CD14-positive monocyte (primary cell): Measurements from ENCODE around the gene TTC29. TPM values are rescaled to one million over a fixed set of nuclear protein-coding genes. Genes with fewer than 3 reads are reported as not detected.

Source experiments
- DNase-seq, 3 donors: peaks; one replicate each; pipeline ENCODE4 v3.0.0-alpha.2; 2011 to 2022
- H2AFZ ChIP-seq: 2 replicates; pipeline ENCODE4 v1.6.0; 2012; ENCODE audit warnings: mild to moderate bottlenecking, low read depth, low read length, inconsistent platforms; ENCODE audit not compliant: insufficient read depth, poor library complexity, severe bottlenecking
- H3K27ac ChIP-seq, 2 donors: 1 replicate in 1 of 2; 2 replicates in 1 of 2; pipeline ENCODE4 v1.5.1; 2012 to 2013; ENCODE audit warnings: low read length in 2 of 2, control low read depth in 1 of 2, inconsistent platforms in 1 of 2, low read depth in 1 of 2, mild to moderate bottlenecking in 1 of 2
- H3K27me3 ChIP-seq, 2 donors: one replicate each; pipeline versions ENCODE4 v1.6.0 to v1.6.1; 2011 to 2013; ENCODE audit warnings: low read length in 2 of 2; ENCODE audit not compliant: control insufficient read depth in 2 of 2, insufficient read depth in 2 of 2
- H3K36me3 ChIP-seq, 2 donors: replicated peaks in 1 of 2; 1 replicate in 1 of 2; 2 replicates in 1 of 2; pipeline versions ENCODE4 v1.5.1 to v1.6.1; 2012 to 2013; ENCODE audit warnings: low read length in 2 of 2, control low read depth in 1 of 2, inconsistent platforms in 1 of 2, mild to moderate bottlenecking in 1 of 2; ENCODE audit not compliant: insufficient read depth in 2 of 2, control insufficient read depth in 1 of 2
- H3K4me1 ChIP-seq, 2 donors: 1 replicate in 1 of 2; 2 replicates in 1 of 2; pipeline versions ENCODE4 v1.5.1 to v1.6.1; 2012 to 2013; ENCODE audit warnings: low read length in 2 of 2, control low read depth in 1 of 2, inconsistent platforms in 1 of 2, mild to moderate bottlenecking in 1 of 2, moderate library complexity in 1 of 2; ENCODE audit not compliant: insufficient read depth in 2 of 2, control insufficient read depth in 1 of 2
- H3K4me2 ChIP-seq: replicated peaks from 2 replicates; pipeline ENCODE3; 2012; ENCODE audit warnings: low read length, moderate library complexity, mild to moderate bottlenecking; ENCODE audit not compliant: poor library complexity, severe bottlenecking; ENCODE audit errors: extremely low read depth
- H3K4me3 ChIP-seq, 3 experiments: fragments of 200-600 bp in 1 of 3; sonication (generic) in 1 of 3; replicated peaks in 1 of 3; 1 replicate in 2 of 3; 2 replicates in 1 of 3; pipeline ENCODE4 v1.5.1; 2011 to 2013; ENCODE audit warnings: low read length in 3 of 3, mild to moderate bottlenecking in 3 of 3, control low read depth in 2 of 3, low read depth in 2 of 3, inconsistent platforms in 1 of 3, moderate library complexity in 1 of 3
- H3K79me2 ChIP-seq: 2 replicates; pipeline ENCODE4 v1.6.0; 2012; ENCODE audit warnings: mild to moderate bottlenecking, control low read depth, inconsistent platforms, low read length, moderate library complexity; ENCODE audit not compliant: insufficient read depth
- H3K9ac ChIP-seq: 2 replicates; pipeline ENCODE4 v1.6.0; 2017; ENCODE audit warnings: low read length, mild to moderate bottlenecking; ENCODE audit not compliant: insufficient read depth, poor library complexity, severe bottlenecking
- H3K9me3 ChIP-seq, 2 donors: replicated peaks in 1 of 2; 1 replicate in 1 of 2; 2 replicates in 1 of 2; pipeline versions ENCODE4 v1.5.1 to v1.6.1; 2012 to 2013; ENCODE audit warnings: low read length in 2 of 2, control low read depth in 1 of 2; ENCODE audit not compliant: control insufficient read depth in 1 of 2, insufficient read depth in 1 of 2
- H4K20me1 ChIP-seq: 2 replicates; pipeline ENCODE4 v1.6.0; 2012; ENCODE audit warnings: mild to moderate bottlenecking, low read length, control low read depth, moderate library complexity; ENCODE audit not compliant: insufficient read depth
- H3K27ac Mint-ChIP-seq, 7 donors: one replicate each; pipeline ENCODE4 v1.8.0; 2020; ENCODE audit warnings: mild to moderate bottlenecking in 7 of 7, mixed read lengths in 7 of 7, moderate library complexity in 6 of 7, inconsistent platforms in 2 of 7
- H3K27me3 Mint-ChIP-seq, 3 donors: one replicate each; pipeline ENCODE4 v1.8.0; 2021 to 2022; ENCODE audit warnings: low read depth in 3 of 3, mild to moderate bottlenecking in 3 of 3, mixed read lengths in 3 of 3, moderate library complexity in 3 of 3, inconsistent platforms in 1 of 3
- H3K36me3 Mint-ChIP-seq, 2 donors: one replicate each; pipeline ENCODE4 v1.8.0; 2020; ENCODE audit warnings: mixed read lengths in 2 of 2, inconsistent platforms in 1 of 2, mild to moderate bottlenecking in 1 of 2
- H3K4me1 Mint-ChIP-seq: one replicate; pipeline ENCODE4 v1.8.0; 2020; ENCODE audit warnings: mild to moderate bottlenecking, mixed read lengths
- H3K4me3 Mint-ChIP-seq, 2 donors: one replicate each; pipeline ENCODE4 v1.8.0; 2020; ENCODE audit warnings: mild to moderate bottlenecking in 2 of 2, mixed read lengths in 2 of 2, moderate library complexity in 1 of 2
- H3K9me3 Mint-ChIP-seq, 7 donors: one replicate each; pipeline ENCODE4 v1.8.0; 2020 to 2022; ENCODE audit warnings: mixed read lengths in 7 of 7, mild to moderate bottlenecking in 6 of 7, moderate library complexity in 6 of 7, inconsistent platforms in 2 of 7
- WGBS: methylation state at CpG from one replicate; pipeline ENCODE4 v1.1.5; 2013; ENCODE audit warnings: missing lambda C conversion rate; ENCODE audit not compliant: insufficient coverage; 5-methylcytosine and 5-hydroxymethylcytosine counted together
- intact Hi-C, 2 donors: fragments of 100-400 bp; cut with micrococcal nuclease; formaldehyde crosslinking; loops; one replicate each; pipeline versions ENCODE4 v1.15.0 to v1.15.1; 2023
- polyA plus RNA-seq, 3 donors: library from polyadenylated mRNA; depleted of rRNA in 1 of 3; unstranded in 2 of 3; stranded (reverse) in 1 of 3; fragments of 300-500 nt in 2 of 3; fragments of >200 nt in 1 of 3; fragmentation: Illumina TruSeq in 2 of 3; gene quantifications; 1 replicate in 2 of 3; 2 replicates in 1 of 3; pipeline ENCODE4 v1.2.3, GENCODE V29; 2012 to 2021
- TF ChIP-seq, protein P1 (sequence below): fragments of 200-600 bp; IDR thresholded peaks from one replicate; pipeline ENCODE4 v1.8.0; 2022; ENCODE audit warnings: antibody characterized with exemption, mild to moderate bottlenecking

TTC29 gene
- polyA plus RNA-seq, 3 donors, result not detected

- Histone ChIP-seq H3K36me3 (no peaks in the 10 kb centered on the region), H3K4me3 (no peak overlapping the region), H3K9me3 (no peaks in the 10 kb centered on the region), H3K4me2 (no peak overlapping the region), H3K4me1 (no peaks in the 10 kb centered on the region), H4K20me1 (no peaks in the 10 kb centered on the region), H3K79me2 (no peaks in the 10 kb centered on the region), H3K27me3 (no peaks in the 10 kb centered on the region), H3K9ac (no peak overlapping the region), H3K27ac (no peak overlapping the region), H2AFZ (no peak overlapping the region)
- Mint-ChIP-seq H3K27ac (no peak overlapping the region), H3K4me3 (no peak overlapping the region), H3K9me3 (peaks cover 0 to 4% (median 2%) of the 10 kb centered on the region in 7 donors), H3K27me3 (peaks cover 0 to 2% (median 0%) of the 10 kb centered on the region in 3 donors), H3K36me3 (no peaks in the 10 kb centered on the region), H3K4me1 (no peaks in the 10 kb centered on the region)
- intact Hi-C loops, result no loop called here
- TF ChIP-seq, protein P1, sequence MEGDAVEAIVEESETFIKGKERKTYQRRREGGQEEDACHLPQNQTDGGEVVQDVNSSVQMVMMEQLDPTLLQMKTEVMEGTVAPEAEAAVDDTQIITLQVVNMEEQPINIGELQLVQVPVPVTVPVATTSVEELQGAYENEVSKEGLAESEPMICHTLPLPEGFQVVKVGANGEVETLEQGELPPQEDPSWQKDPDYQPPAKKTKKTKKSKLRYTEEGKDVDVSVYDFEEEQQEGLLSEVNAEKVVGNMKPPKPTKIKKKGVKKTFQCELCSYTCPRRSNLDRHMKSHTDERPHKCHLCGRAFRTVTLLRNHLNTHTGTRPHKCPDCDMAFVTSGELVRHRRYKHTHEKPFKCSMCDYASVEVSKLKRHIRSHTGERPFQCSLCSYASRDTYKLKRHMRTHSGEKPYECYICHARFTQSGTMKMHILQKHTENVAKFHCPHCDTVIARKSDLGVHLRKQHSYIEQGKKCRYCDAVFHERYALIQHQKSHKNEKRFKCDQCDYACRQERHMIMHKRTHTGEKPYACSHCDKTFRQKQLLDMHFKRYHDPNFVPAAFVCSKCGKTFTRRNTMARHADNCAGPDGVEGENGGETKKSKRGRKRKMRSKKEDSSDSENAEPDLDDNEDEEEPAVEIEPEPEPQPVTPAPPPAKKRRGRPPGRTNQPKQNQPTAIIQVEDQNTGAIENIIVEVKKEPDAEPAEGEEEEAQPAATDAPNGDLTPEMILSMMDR, result no peak
- no peak for DNase-seq
Measured at GRCh38 chr4:146840731-146841130, 104.9 kb downstream of the TTC29 start.

DNA sequence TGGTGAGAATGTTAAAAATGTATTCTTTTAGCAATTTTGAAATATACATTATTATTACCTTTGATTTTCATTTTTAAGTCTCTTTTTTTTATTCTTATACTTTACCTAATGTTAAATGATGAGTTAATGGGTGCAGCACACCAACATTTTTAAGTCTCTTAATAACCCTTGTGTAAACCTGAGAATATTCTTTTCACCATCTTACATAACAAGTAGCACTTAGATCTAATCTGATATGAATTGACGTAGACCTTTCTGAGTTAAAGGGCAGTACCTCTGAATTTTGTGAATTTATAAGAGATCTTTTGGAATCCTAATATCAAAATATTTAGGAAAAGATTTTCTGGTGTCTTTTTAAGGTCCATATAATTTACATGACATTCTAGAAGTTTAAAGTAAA, 110.6 kb downstream of the TTC29 start:
- H3K36me3 ChIP-seq, result no peaks in the 10 kb centered on the region
- Mint-ChIP-seq H3K27me3 (peaks cover 0 to 2% (median 0%) of the 10 kb centered on the region in 3 donors), H3K9me3 (peaks cover 0 to 3% (median 0%) of the 10 kb centered on the region in 7 donors), H3K4me3 (no peak overlapping the region), H3K36me3 (no peaks in the 10 kb centered on the region), H3K4me1 (no peaks in the 10 kb centered on the region), H3K27ac (no peak overlapping the region)
- intact Hi-C loops, result no loop called here
- no peak for DNase-seq
- H3K9ac ChIP-seq, result no peak overlapping the region
- no peaks in the 10 kb centered on the region for H4K20me1 ChIP-seq
- no peaks in the 10 kb centered on the region for H3K9me3 ChIP-seq
- H3K27me3 ChIP-seq, result no peaks in the 10 kb centered on the region
- H3K4me1 ChIP-seq, result no peaks in the 10 kb centered on the region
- TF ChIP-seq, protein P1, result no peak
- WGBS, result no CpG with 5 or more reads among the region's 1 CpG
- no peak overlapping the region for H3K4me3 ChIP-seq
- no peaks in the 10 kb centered on the region for H3K79me2 ChIP-seq
- no peak overlapping the region for H3K4me2 ChIP-seq
- no peak overlapping the region for H3K27ac ChIP-seq
- H2AFZ ChIP-seq, result no peak overlapping the region
